Measurements from ENCODE around the gene INHBA.

The INHBA gene

GRCh38 chr7:41747961-41748360 lies 45.1 kb upstream of the INHBA start:
- Histone ChIP-seq H3K4me2 (ENCODE audit: low read depth, low read length) (no peak overlapping the region), H3K4me1 (ENCODE audit: low read length) (no peaks in the 10 kb centered on the region), H3K9me3 (replicated peaks; ENCODE audit: insufficient read depth, low read length) (no peaks in the 10 kb centered on the region), H4K20me1 (ENCODE audit: insufficient read depth, low read length) (no peaks in the 10 kb centered on the region), H3K9ac (ENCODE audit: low read length) (no peak overlapping the region), H3K36me3 (replicated peaks; ENCODE audit: insufficient read depth, low read length) (no peaks in the 10 kb centered on the region), H3K4me3 (ENCODE audit: low read length) (no peak overlapping the region), H3K9me2 (replicated peaks; ENCODE audit: insufficient read depth, low read length) (no peaks in the 10 kb centered on the region), H3K27ac (ENCODE audit: low read length) (no peak overlapping the region), H3K79me2 (ENCODE audit: low read length) (no peaks in the 10 kb centered on the region), H3K27me3 (replicated peaks; ENCODE audit: insufficient read depth, low read length) (no peaks in the 10 kb centered on the region), H3F3A (ENCODE audit: insufficient read depth, low read length) (no peaks in the 10 kb centered on the region), H2AFZ (ENCODE audit: low read length) (no peak overlapping the region)
- DNase-seq: no peak
- no peak for TF ChIP-seq EZH2 (optimal IDR thresholded peaks at IDR 0.05; ENCODE audit: low read depth, low read length)
- TF ChIP-seq EZH2phosphoT487 (IDR thresholded peaks at IDR 0.05; ENCODE audit: low read length): no peak
- TF ChIP-seq, protein P1, sequence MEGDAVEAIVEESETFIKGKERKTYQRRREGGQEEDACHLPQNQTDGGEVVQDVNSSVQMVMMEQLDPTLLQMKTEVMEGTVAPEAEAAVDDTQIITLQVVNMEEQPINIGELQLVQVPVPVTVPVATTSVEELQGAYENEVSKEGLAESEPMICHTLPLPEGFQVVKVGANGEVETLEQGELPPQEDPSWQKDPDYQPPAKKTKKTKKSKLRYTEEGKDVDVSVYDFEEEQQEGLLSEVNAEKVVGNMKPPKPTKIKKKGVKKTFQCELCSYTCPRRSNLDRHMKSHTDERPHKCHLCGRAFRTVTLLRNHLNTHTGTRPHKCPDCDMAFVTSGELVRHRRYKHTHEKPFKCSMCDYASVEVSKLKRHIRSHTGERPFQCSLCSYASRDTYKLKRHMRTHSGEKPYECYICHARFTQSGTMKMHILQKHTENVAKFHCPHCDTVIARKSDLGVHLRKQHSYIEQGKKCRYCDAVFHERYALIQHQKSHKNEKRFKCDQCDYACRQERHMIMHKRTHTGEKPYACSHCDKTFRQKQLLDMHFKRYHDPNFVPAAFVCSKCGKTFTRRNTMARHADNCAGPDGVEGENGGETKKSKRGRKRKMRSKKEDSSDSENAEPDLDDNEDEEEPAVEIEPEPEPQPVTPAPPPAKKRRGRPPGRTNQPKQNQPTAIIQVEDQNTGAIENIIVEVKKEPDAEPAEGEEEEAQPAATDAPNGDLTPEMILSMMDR (IDR thresholded peaks at IDR 0.05; ENCODE audit: low read length): no peak

GRCh38 chr7:41745451-41745850 lies 42.6 kb upstream of the INHBA start:
- no peaks in the 10 kb centered on the region for H3K9me3 ChIP-seq (replicated peaks; ENCODE audit: insufficient read depth, low read length)
- H3K9me2 ChIP-seq (replicated peaks; ENCODE audit: insufficient read depth, low read length): no peaks in the 10 kb centered on the region
- no peak overlapping the region for H3K4me3 ChIP-seq (ENCODE audit: low read length)
- no peaks in the 10 kb centered on the region for H3F3A ChIP-seq (ENCODE audit: insufficient read depth, low read length)
- H3K79me2 ChIP-seq (ENCODE audit: low read length): no peaks in the 10 kb centered on the region
- no peak overlapping the region for H3K9ac ChIP-seq (ENCODE audit: low read length)
- H3K27ac ChIP-seq (ENCODE audit: low read length): no peak overlapping the region
- no peaks in the 10 kb centered on the region for H3K27me3 ChIP-seq (replicated peaks; ENCODE audit: insufficient read depth, low read length)
- H4K20me1 ChIP-seq (ENCODE audit: insufficient read depth, low read length): no peaks in the 10 kb centered on the region
- H3K4me2 ChIP-seq (ENCODE audit: low read depth, low read length): no peak overlapping the region
- no peak for DNase-seq
- no peaks in the 10 kb centered on the region for H3K36me3 ChIP-seq (replicated peaks; ENCODE audit: insufficient read depth, low read length)
- TF ChIP-seq, protein P1 (IDR thresholded peaks at IDR 0.05; ENCODE audit: low read length): no peak
- TF ChIP-seq EZH2 (optimal IDR thresholded peaks at IDR 0.05; ENCODE audit: low read depth, low read length) (no peak), EZH2phosphoT487 (IDR thresholded peaks at IDR 0.05; ENCODE audit: low read length) (no peak)
- H2AFZ ChIP-seq (ENCODE audit: low read length): no peak overlapping the region
- no peaks in the 10 kb centered on the region for H3K4me1 ChIP-seq (ENCODE audit: low read length)

DNA sequence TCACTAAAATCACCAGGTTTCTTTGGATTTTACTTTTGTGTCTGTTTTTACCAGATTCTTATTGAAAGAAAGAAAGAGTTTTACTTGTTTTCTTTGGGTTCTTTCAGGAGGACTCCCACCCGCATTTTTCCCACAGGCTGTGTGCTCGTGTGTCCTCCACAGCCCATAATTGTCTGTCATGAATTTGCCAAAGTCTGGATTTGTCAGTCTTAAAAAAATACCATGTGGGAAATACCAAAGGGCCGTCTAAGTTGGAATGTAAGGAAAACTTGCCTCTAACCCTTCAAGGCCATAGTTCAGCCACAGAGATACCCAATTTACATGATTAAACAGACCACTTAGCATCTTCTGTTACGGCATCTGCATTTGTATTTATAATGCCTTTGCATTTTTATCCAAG lies 41.3 kb upstream of the INHBA start:
- Histone ChIP-seq H3K4me2 (ENCODE audit: low read depth, low read length) (no peak overlapping the region), H3K36me3 (replicated peaks; ENCODE audit: insufficient read depth, low read length) (no peaks in the 10 kb centered on the region), H3K27ac (ENCODE audit: low read length) (no peak overlapping the region), H2AFZ (ENCODE audit: low read length) (no peak overlapping the region), H3K9me2 (replicated peaks; ENCODE audit: insufficient read depth, low read length) (no peaks in the 10 kb centered on the region), H4K20me1 (ENCODE audit: insufficient read depth, low read length) (no peaks in the 10 kb centered on the region), H3K9me3 (replicated peaks; ENCODE audit: insufficient read depth, low read length) (no peaks in the 10 kb centered on the region), H3K4me1 (ENCODE audit: low read length) (no peaks in the 10 kb centered on the region), H3K27me3 (replicated peaks; ENCODE audit: insufficient read depth, low read length) (no peaks in the 10 kb centered on the region), H3K79me2 (ENCODE audit: low read length) (no peaks in the 10 kb centered on the region), H3F3A (ENCODE audit: insufficient read depth, low read length) (no peaks in the 10 kb centered on the region), H3K9ac (ENCODE audit: low read length) (no peak overlapping the region), H3K4me3 (ENCODE audit: low read length) (no peak overlapping the region)
- no peak for DNase-seq
- TF ChIP-seq EZH2 (optimal IDR thresholded peaks at IDR 0.05; ENCODE audit: low read depth, low read length): no peak
- no peak for TF ChIP-seq EZH2phosphoT487 (IDR thresholded peaks at IDR 0.05; ENCODE audit: low read length)
- TF ChIP-seq, protein P1 (IDR thresholded peaks at IDR 0.05; ENCODE audit: low read length): no peak
